AG04450 (cell line): Measurements from ENCODE around the gene APBB2. TPM values are rescaled to one million over a fixed set of nuclear protein-coding genes. Genes with fewer than 3 reads are reported as not detected.

Experiments
- CTCF ChIA-PET: fragments of 300-600, 350-600 bp; formaldehyde crosslinking; extraction: SDS; loops from one replicate; lab custom pipeline; 2022; ENCODE audit warnings: antibody characterized with exemption, inconsistent platforms; lab: Charles Lee
- POLR2A ChIA-PET: fragments of 350-600 bp; formaldehyde crosslinking; extraction: SDS; loops from one replicate; lab custom pipeline; 2021; ENCODE audit warnings: antibody characterized with exemption, inconsistent platforms; lab: Yijun Ruan, JAX
- DNase-seq: peaks from one replicate; pipeline ENCODE4 v3.0.0-alpha.2; 2011; ENCODE audit warnings: low read depth, low spot score
- H3K27ac ChIP-seq: one replicate; pipeline ENCODE4 v1.5.1; 2012; ENCODE audit warnings: low read depth, low read length, control low read depth
- H3K27me3 ChIP-seq: one replicate; pipeline ENCODE4 v1.6.0; 2012; ENCODE audit warnings: low read length; ENCODE audit not compliant: control insufficient read depth, insufficient read depth
- H3K4me3 ChIP-seq: 2 replicates; pipeline ENCODE4 v1.5.1; 2011; ENCODE audit warnings: mild to moderate bottlenecking, low read depth, low read length, control low read depth
- H3K9me3 ChIP-seq: 2 replicates; pipeline ENCODE4 v1.5.1; 2012; ENCODE audit warnings: low read length; ENCODE audit not compliant: control insufficient read depth, insufficient read depth
- polyA plus RNA-seq: library from polyadenylated mRNA; depleted of rRNA; stranded (reverse); fragments of >200 nt; gene quantifications from 2 replicates; pipeline ENCODE4 v1.2.3, GENCODE V29; 2011
- TF ChIP-seq, protein P1 (sequence below): IDR thresholded peaks from 2 replicates; pipeline ENCODE4 v1.5.1; 2011; ENCODE audit warnings: low read depth, low read length, control low read depth, inconsistent platforms

The APBB2 gene
- polyA plus RNA-seq, 1 experiment: 52.7 TPM

GRCh38 chr4:40910706-40911105 lies 303.6 kb downstream of the APBB2 start:
- no peaks in the 10 kb centered on the region for H3K27me3 ChIP-seq
- ChIA-PET POLR2A (interaction anchor here (1.0 kb wide), 1 partner anchor 12 kb away, joined by 3 read pairs; no protein-coding TSS in a partner anchor), CTCF (interaction anchor here (1.1 to 4.5 kb wide), 6 partner anchors 10 to 442 kb away, joined by 3 to 32 read pairs (median 12); no protein-coding TSS in a partner anchor)
- DNase-seq: no peak
- no peak overlapping the region for H3K27ac ChIP-seq
- TF ChIP-seq, protein P1, sequence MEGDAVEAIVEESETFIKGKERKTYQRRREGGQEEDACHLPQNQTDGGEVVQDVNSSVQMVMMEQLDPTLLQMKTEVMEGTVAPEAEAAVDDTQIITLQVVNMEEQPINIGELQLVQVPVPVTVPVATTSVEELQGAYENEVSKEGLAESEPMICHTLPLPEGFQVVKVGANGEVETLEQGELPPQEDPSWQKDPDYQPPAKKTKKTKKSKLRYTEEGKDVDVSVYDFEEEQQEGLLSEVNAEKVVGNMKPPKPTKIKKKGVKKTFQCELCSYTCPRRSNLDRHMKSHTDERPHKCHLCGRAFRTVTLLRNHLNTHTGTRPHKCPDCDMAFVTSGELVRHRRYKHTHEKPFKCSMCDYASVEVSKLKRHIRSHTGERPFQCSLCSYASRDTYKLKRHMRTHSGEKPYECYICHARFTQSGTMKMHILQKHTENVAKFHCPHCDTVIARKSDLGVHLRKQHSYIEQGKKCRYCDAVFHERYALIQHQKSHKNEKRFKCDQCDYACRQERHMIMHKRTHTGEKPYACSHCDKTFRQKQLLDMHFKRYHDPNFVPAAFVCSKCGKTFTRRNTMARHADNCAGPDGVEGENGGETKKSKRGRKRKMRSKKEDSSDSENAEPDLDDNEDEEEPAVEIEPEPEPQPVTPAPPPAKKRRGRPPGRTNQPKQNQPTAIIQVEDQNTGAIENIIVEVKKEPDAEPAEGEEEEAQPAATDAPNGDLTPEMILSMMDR: no peak
- no peaks in the 10 kb centered on the region; the same call in 1 of the 2 replicates for H3K9me3 ChIP-seq
- H3K4me3 ChIP-seq: no peak overlapping the region

DNA sequence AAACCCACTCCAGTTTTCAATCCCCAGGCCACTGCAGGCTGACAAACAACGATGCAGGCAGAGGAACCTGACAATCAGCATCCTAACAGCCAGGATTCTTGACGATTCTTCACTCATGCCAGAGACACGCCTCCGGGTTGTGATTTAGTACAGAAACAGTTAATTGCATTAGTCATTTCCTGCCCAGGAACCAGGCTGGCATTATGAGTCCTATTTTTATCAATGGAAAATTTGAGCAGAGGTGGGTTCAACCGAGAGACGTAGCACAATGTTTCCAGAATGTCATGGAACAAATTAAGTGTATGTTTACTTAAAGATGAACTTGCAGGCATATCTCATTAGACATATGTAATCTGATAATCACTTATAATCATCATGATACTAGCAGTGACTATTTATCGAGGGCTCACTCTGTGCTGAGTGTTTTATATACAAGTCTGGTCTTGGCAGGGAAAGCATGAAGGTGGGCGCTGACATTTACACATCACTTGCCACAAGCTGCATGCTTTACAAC lies 304.9 kb downstream of the APBB2 start:
- Histone ChIP-seq H3K27me3 (no peaks in the 10 kb centered on the region), H3K4me3 (no peak overlapping the region), H3K9me3 (no peaks in the 10 kb centered on the region; the same call in 1 of the 2 replicates), H3K27ac (peak overlapping the region; percentile 54)
- TF ChIP-seq, protein P1: no peak
- ChIA-PET POLR2A (no interaction called here), CTCF (interaction anchor here (0.6 to 3.6 kb wide), 16 partner anchors 11 to 441 kb away, joined by 3 to 43 read pairs (median 4); partner anchors contain the start of gene APBB2)
- peak; percentile 20 for DNase-seq

DNA sequence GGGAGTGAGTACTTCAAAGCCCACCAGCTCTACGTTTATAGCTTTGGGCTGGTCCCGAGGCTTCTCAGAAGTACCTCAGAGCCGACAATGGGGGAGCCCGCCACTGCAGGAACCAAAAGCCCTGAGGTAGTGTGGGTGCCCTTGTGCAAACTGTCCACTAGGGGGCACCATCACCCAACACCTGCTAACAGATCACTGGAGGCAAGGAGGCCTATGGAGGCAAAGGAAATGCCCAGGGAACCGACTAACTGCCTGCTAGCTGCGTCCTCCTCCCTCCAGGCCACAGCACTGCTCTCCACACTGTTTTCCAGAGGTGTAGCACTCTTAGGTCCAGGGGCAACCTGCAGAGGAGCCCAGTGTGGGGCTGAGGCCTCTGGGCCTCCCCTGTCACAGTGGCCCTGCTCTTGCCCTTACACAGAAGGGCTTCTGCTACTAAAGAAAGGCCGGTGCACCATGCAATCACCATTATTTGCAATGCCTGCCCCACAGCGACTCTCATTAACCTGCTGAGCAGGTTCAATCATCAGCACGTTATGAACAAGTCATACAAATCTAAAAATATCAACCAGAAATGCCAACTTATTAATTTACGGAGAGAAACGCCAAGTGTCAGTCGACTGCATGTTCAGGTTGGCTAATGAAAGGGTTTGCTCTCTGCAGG lies 305.5 kb downstream of the APBB2 start:
- no peaks in the 10 kb centered on the region for H3K9me3 ChIP-seq
- ChIA-PET CTCF (interaction anchor here (0.6 to 3.6 kb wide), 24 partner anchors 9 to 372 kb away, joined by 3 to 43 read pairs (median 4); partner anchors contain the start of gene APBB2), POLR2A (interaction anchor here (0.6 kb wide), 1 partner anchor 98 kb away, joined by 5 read pairs; no protein-coding TSS in a partner anchor)
- H3K27ac ChIP-seq: peak overlapping the region; percentile 54
- no peak overlapping the region for H3K4me3 ChIP-seq
- DNase-seq: peak; percentile 44
- no peaks in the 10 kb centered on the region for H3K27me3 ChIP-seq
- TF ChIP-seq, protein P1: peak; percentile 91

GRCh38 chr4:40908297-40908696 lies 306.0 kb downstream of the APBB2 start:
- CTCF ChIA-PET: interaction anchor here (0.6 to 3.6 kb wide), 22 partner anchors 9 to 373 kb away, joined by 3 to 43 read pairs (median 4); no protein-coding TSS in a partner anchor
- H3K27me3 ChIP-seq: no peaks in the 10 kb centered on the region
- no peak for DNase-seq
- no peaks in the 10 kb centered on the region for H3K9me3 ChIP-seq
- H3K27ac ChIP-seq: no peak overlapping the region
- no peak overlapping the region for H3K4me3 ChIP-seq
- POLR2A ChIA-PET: interaction anchor here (0.6 kb wide), 1 partner anchor 98 kb away, joined by 5 read pairs; no protein-coding TSS in a partner anchor
- TF ChIP-seq, protein P1: no peak
